ENCODE results near the gene DNAI4. TPM values are rescaled to one million over a fixed set of nuclear protein-coding genes. Genes with fewer than 3 reads are reported as not detected.

DNAI4 gene
- total and polyA plus RNA-seq, 2 donors (not counting 3 experiments of a cell fraction or from before 2014, with no cell fraction given) = 0.51 to 3.3 TPM

- ChIA-PET CTCF (interaction anchor here (0.6 to 1.8 kb wide), 3 partner anchors 10 to 306 kb away, joined by 3 to 5 read pairs (median 3); no protein-coding TSS in a partner anchor), POLR2A (no interaction called here)
- Histone ChIP-seq H3K9me3 (replicated peaks; ENCODE audit: control insufficient read depth, insufficient read depth, low read length) (no peaks in the 10 kb centered on the region), H3K27me3 (ENCODE audit: control insufficient read depth in 2 of 2, insufficient read depth in 2 of 2, low read length in 2 of 2) (no peaks in the 10 kb centered on the region), H3K4me3 (replicated peaks in 1 of 3; ENCODE audit: insufficient read depth in 1 of 3, low read depth in 1 of 3, low read length in 3 of 3) (no peak overlapping the region), H3K27ac (ENCODE audit: insufficient read depth, low read depth, low read length) (peak overlapping the region; percentile 30), H2AFZ (ENCODE audit: low read depth, low read length) (no peak overlapping the region), H3K79me2 (ENCODE audit: control insufficient read depth, insufficient read depth, low read length) (peaks cover 64% of the 10 kb centered on the region), H3K9me1 (replicated peaks; ENCODE audit: control insufficient read depth, extremely low read depth, insufficient read depth, low read length) (no peaks in the 10 kb centered on the region), H3K4me2 (ENCODE audit: insufficient read depth, low read length) (no peak overlapping the region), H3K4me1 (ENCODE audit: control insufficient read depth, extremely low read depth, insufficient read depth, low read length) (peaks cover 32% of the 10 kb centered on the region), H3K9ac (replicated peaks; ENCODE audit: extremely low read depth, insufficient read depth, low read length) (no peak overlapping the region), H4K20me1 (replicated peaks; ENCODE audit: control insufficient read depth, extremely low read depth, insufficient read depth, low read length) (no peaks in the 10 kb centered on the region), H3K36me3 (ENCODE audit: control insufficient read depth in 2 of 2, extremely low read depth in 1 of 2, insufficient read depth in 2 of 2, low read length in 2 of 2) (peaks cover 4 to 6% of the 10 kb centered on the region in 2 experiments)
- BruUV-seq (replicated peaks) = no TSS peak
- dilution Hi-C loops (cut with MboI; ENCODE audit: extremely low pct_ligation_motif_present, low sequenced_read_pairs) (no loop called here), intact Hi-C loops (cut with micrococcal nuclease) (no loop called here)
- DNase-seq (ENCODE audit: low read depth, low spot score) (no peak), FAIRE-seq (no peak)
- TF ChIP-seq FOS (IDR thresholded peaks at IDR 0.05; ENCODE audit: borderline replicate concordance, insufficient read depth, low read length) (no peak), JUN (IDR thresholded peaks at IDR 0.05; ENCODE audit: borderline replicate concordance, insufficient read depth, insufficient read length, low read depth) (no peak), POLR2A (IDR thresholded peaks at IDR 0.05; ENCODE audit: low read depth, low read length) (no peak), CTCF (IDR thresholded peaks at IDR 0.05; ENCODE audit: extremely low read depth in 1 of 2, insufficient read depth in 1 of 2, low read depth in 1 of 2, low read length in 2 of 2) (no peak), MYC (IDR thresholded peaks at IDR 0.05; ENCODE audit: low read depth, low read length) (no peak), EZH2 (IDR thresholded peaks at IDR 0.05; ENCODE audit: borderline replicate concordance, low read depth, low read length, severe bottlenecking) (no peak), GATA2 (IDR thresholded peaks at IDR 0.05; ENCODE audit: insufficient read depth, insufficient read length, low read depth, low read length) (no peak), POLR2AphosphoS5 (IDR thresholded peaks at IDR 0.05; ENCODE audit: insufficient read depth, low read depth, low read length) (no peak)
- TF ChIP-seq, protein P1, sequence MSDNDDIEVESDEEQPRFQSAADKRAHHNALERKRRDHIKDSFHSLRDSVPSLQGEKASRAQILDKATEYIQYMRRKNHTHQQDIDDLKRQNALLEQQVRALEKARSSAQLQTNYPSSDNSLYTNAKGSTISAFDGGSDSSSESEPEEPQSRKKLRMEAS (IDR thresholded peaks at IDR 0.05; ENCODE audit: insufficient read depth, insufficient read length) = no peak
Measured at GRCh38 chr1:66945316-66945715, 20.7 kb upstream of the DNAI4 start.

Data from endothelial cell of umbilical vein (primary cell).